Brain microvascular endothelial cell (primary cell): ENCODE measurements around the gene NKX2-2.

Experiments
- DNase-seq: peaks from one replicate; pipeline ENCODE4 v3.0.0-alpha.2; 2020
- H3K27ac ChIP-seq: fragments of 250-450 bp; sonication (Bioruptor Pico); 2 replicates; pipeline ENCODE4 v1.5.1; 2020; ENCODE audit warnings: mild to moderate bottlenecking, moderate library complexity
- H3K27me3 ChIP-seq: fragments of 250-450 bp; sonication (Bioruptor Pico); replicated peaks from 2 replicates; pipeline ENCODE4 v1.5.1; 2020; ENCODE audit warnings: mild to moderate bottlenecking
- H3K36me3 ChIP-seq: fragments of 250-450 bp; sonication (Bioruptor Pico); replicated peaks from 2 replicates; pipeline ENCODE4 v1.5.1; 2020; ENCODE audit warnings: mild to moderate bottlenecking
- H3K4me3 ChIP-seq: 2 replicates; pipeline ENCODE4 v1.5.1; 2011; ENCODE audit warnings: low read depth, mild to moderate bottlenecking, control low read depth, low read length, moderate library complexity
- CTCF ChIP-seq: IDR thresholded peaks from 2 replicates; pipeline ENCODE4 v1.5.1; 2011; ENCODE audit warnings: low read depth, mild to moderate bottlenecking, moderate library complexity, low read length, control low read depth, inconsistent platforms; ENCODE audit errors: missing control alignments
- in situ Hi-C: cut with HindIII; loops from 2 replicates; pipeline ENCODE4 v1.10.0; 2017; ENCODE audit warnings: low sequenced_read_pairs, low pct_ligation_motif_present

The NKX2-2 gene

GRCh38 chr20:21464916-21465315 lies 48.9 kb downstream of the NKX2-2 start:
- in situ Hi-C loops: no loop called here

More at GRCh38 chr20:21464916-21465315, 48.9 kb downstream of the NKX2-2 start:
- no peak for DNase-seq
- H3K4me3 ChIP-seq: no peak overlapping the region
- no peaks in the 10 kb centered on the region for H3K27me3 ChIP-seq
- H3K27ac ChIP-seq: no peak overlapping the region
- TF ChIP-seq CTCF: no peak
- no peaks in the 10 kb centered on the region for H3K36me3 ChIP-seq
